OCI-LY1 (cell line): Measurements from ENCODE around the gene DBT.

Experiments
- H2AFZ ChIP-seq: fragments of 200-600 bp; sonication (generic), shearing (Covaris generic); 2 replicates; pipeline ENCODE4 v1.6.0; 2014; ENCODE audit warnings: antibody characterized with exemption, mild to moderate bottlenecking, low read length
- H3F3A ChIP-seq: fragments of 200-600 bp; sonication (generic), shearing (Covaris generic); 2 replicates; pipeline ENCODE4 v1.6.0; 2014; ENCODE audit warnings: mild to moderate bottlenecking, antibody characterized with exemption, low read length, moderate library complexity; ENCODE audit not compliant: insufficient read depth
- H3K27ac ChIP-seq: fragments of 200-600 bp; sonication (generic); 2 replicates; pipeline ENCODE4 v1.5.1; 2014; ENCODE audit warnings: low read length, mixed run types, mild to moderate bottlenecking, low read depth; ENCODE audit not compliant: poor library complexity, severe bottlenecking
- H3K27me3 ChIP-seq: fragments of 200-600 bp; sonication (generic); 2 replicates; pipeline ENCODE4 v1.6.0; 2014; ENCODE audit warnings: antibody characterized with exemption, mild to moderate bottlenecking, low read length, moderate library complexity; ENCODE audit not compliant: insufficient read depth
- H3K36me3 ChIP-seq: fragments of 200-600 bp; sonication (generic); 2 replicates; pipeline ENCODE4 v1.6.1; 2014; ENCODE audit warnings: mild to moderate bottlenecking, antibody characterized with exemption, low read length, moderate library complexity, mixed read lengths; ENCODE audit not compliant: insufficient read depth
- H3K4me1 ChIP-seq: fragments of 200-600 bp; sonication (generic); 2 replicates; pipeline ENCODE4 v1.5.1; 2014; ENCODE audit warnings: mild to moderate bottlenecking, low read length, moderate library complexity; ENCODE audit not compliant: insufficient read depth, severe bottlenecking
- H3K4me2 ChIP-seq: fragments of 200-600 bp; sonication (generic), shearing (Covaris generic); 2 replicates; pipeline ENCODE4 v1.6.1; 2014; ENCODE audit warnings: low read length
- H3K4me3 ChIP-seq: fragments of 200-600 bp; sonication (generic); 2 replicates; pipeline ENCODE4 v1.5.1; 2014; ENCODE audit warnings: low read length, low read depth, mild to moderate bottlenecking, mixed read lengths; ENCODE audit not compliant: poor library complexity, severe bottlenecking
- H3K79me2 ChIP-seq: fragments of 200-600 bp; shearing (Covaris generic); 2 replicates; pipeline ENCODE4 v1.6.1; 2016; ENCODE audit warnings: mixed run types, low read length, mixed read lengths; ENCODE audit not compliant: insufficient read depth
- H3K9ac ChIP-seq: fragments of 200-600 bp; sonication (generic), shearing (Covaris generic); 2 replicates; pipeline ENCODE4 v1.6.1; 2014; ENCODE audit warnings: mild to moderate bottlenecking, low read length, mixed read lengths
- H3K9me2 ChIP-seq: fragments of 200-600 bp; sonication (generic), shearing (Covaris generic); 2 replicates; pipeline ENCODE4 v1.6.1; 2014; ENCODE audit warnings: low read depth, mild to moderate bottlenecking, low read length, mixed read lengths
- H3K9me3 ChIP-seq: fragments of 200-600 bp; shearing (Covaris generic); 2 replicates; pipeline ENCODE4 v1.6.1; 2014; ENCODE audit warnings: low read length, mixed read lengths
- H4K20me1 ChIP-seq: fragments of 200-600 bp; sonication (generic), shearing (Covaris generic); 2 replicates; pipeline ENCODE4 v1.6.0; 2016; ENCODE audit warnings: mild to moderate bottlenecking, low read length; ENCODE audit not compliant: insufficient read depth
- CTCF ChIP-seq: fragments of 200-600 bp; sonication (generic), shearing (Covaris generic); IDR thresholded peaks from 2 replicates; pipeline ENCODE4 v1.5.1; 2017; ENCODE audit warnings: mild to moderate bottlenecking, antibody characterized with exemption, low read length, moderate library complexity, mixed read lengths
- EZH2 ChIP-seq: fragments of 200-600 bp; sonication (generic), shearing (Covaris generic); IDR thresholded peaks from 2 replicates; pipeline ENCODE4 v1.8.0; 2017; ENCODE audit warnings: borderline replicate concordance, mixed run types, mild to moderate bottlenecking, antibody characterized with exemption, low read length, moderate library complexity, mixed read lengths

The DBT gene

GRCh38 chr1:100152271-100152670 lies 97.4 kb downstream of the DBT start:
- Histone ChIP-seq H3K79me2 (no peaks in the 10 kb centered on the region), H3K9me2 (no peaks in the 10 kb centered on the region), H3K27ac (no peak overlapping the region), H3K36me3 (peaks cover 28% of the 10 kb centered on the region; the same call in 1 of the 2 replicates), H4K20me1 (no peaks in the 10 kb centered on the region), H3F3A (no peaks in the 10 kb centered on the region), H3K9ac (no peak overlapping the region), H3K9me3 (no peaks in the 10 kb centered on the region), H2AFZ (no peak overlapping the region), H3K4me1 (peaks cover 6% of the 10 kb centered on the region), H3K27me3 (no peaks in the 10 kb centered on the region), H3K4me2 (no peak overlapping the region), H3K4me3 (no peak overlapping the region)
- TF ChIP-seq EZH2 (no peak), CTCF (no peak)

GRCh38 chr1:100151679-100152078 lies 98.0 kb downstream of the DBT start:
- no peak overlapping the region for H3K4me2 ChIP-seq
- no peaks in the 10 kb centered on the region for H3K9me2 ChIP-seq
- peaks cover 6% of the 10 kb centered on the region for H3K4me1 ChIP-seq
- H3K9me3 ChIP-seq: no peaks in the 10 kb centered on the region
- no peaks in the 10 kb centered on the region for H3K79me2 ChIP-seq
- H3F3A ChIP-seq: no peaks in the 10 kb centered on the region
- H3K4me3 ChIP-seq: no peak overlapping the region
- TF ChIP-seq EZH2 (no peak), CTCF (no peak)
- H3K27me3 ChIP-seq: no peaks in the 10 kb centered on the region
- no peak overlapping the region for H3K27ac ChIP-seq
- no peak overlapping the region for H3K9ac ChIP-seq
- peaks cover 31% of the 10 kb centered on the region for H3K36me3 ChIP-seq
- no peak overlapping the region for H2AFZ ChIP-seq
- H4K20me1 ChIP-seq: no peaks in the 10 kb centered on the region

DNA sequence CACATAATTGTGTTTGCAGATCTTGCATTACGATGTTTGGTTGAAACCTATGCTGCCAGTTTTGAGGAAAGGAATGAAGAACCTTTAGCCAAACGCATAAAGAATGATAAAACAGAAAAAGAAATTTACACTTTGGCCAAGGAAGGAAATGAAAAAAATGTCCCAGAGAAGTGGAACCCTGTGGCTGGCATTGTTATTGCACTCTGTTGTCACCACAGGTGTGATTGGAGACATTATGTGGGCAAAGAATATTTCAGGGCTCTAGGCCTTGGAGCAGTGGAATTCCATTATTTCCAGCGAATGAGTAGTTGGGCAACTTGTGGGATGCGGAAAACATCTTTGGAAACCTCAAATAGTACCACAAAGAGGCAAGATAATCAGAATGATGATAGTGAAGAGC lies 101.8 kb downstream of the DBT start:
- Histone ChIP-seq H3K9me3 (no peaks in the 10 kb centered on the region), H2AFZ (no peak overlapping the region), H3K27me3 (no peaks in the 10 kb centered on the region), H3K27ac (no peak overlapping the region), H3K9ac (no peak overlapping the region), H3K4me2 (no peak overlapping the region), H3F3A (no peaks in the 10 kb centered on the region), H3K36me3 (peaks cover 68% of the 10 kb centered on the region), H3K9me2 (no peaks in the 10 kb centered on the region), H3K4me3 (no peak overlapping the region), H4K20me1 (no peaks in the 10 kb centered on the region), H3K79me2 (no peaks in the 10 kb centered on the region), H3K4me1 (peaks cover 6% of the 10 kb centered on the region)
- no peak for TF ChIP-seq EZH2
- no peak for TF ChIP-seq CTCF
